Epithelial cell of proximal tubule (primary cell): ENCODE results near the gene TREX2. TPM values are rescaled to one million over a fixed set of nuclear protein-coding genes. Genes with fewer than 3 reads are reported as not detected.

Experiments used
- DNase-seq: peaks from one replicate; pipeline ENCODE4 v3.0.0-alpha.2; 2011; ENCODE audit warnings: low read depth
- H3K4me3 ChIP-seq: 2 replicates; pipeline ENCODE4 v1.5.1; 2011; ENCODE audit warnings: low read depth, mild to moderate bottlenecking, low read length
- CTCF ChIP-seq: conservative IDR thresholded peaks from 2 replicates; pipeline ENCODE4 v1.5.1; 2012; ENCODE audit warnings: low read depth, mild to moderate bottlenecking, low read length
- total RNA-seq: library from RNA; depleted of rRNA; stranded (reverse); fragments of >200 nt; gene quantifications from 2 replicates; pipeline ENCODE4 v1.2.3, GENCODE V29; 2015

TREX2 gene
- total RNA-seq, 1 donor from 2014 or later, result not detected

GRCh38 chrX:153397256-153397960 lies 48.4 kb downstream of the TREX2 start:
- H3K4me3 ChIP-seq, result no peak overlapping the region
- no peak for TF ChIP-seq CTCF
- DNase-seq, result no peak

- DNase-seq, result no peak
- H3K4me3 ChIP-seq, result no peak overlapping the region
- TF ChIP-seq CTCF, result no peak
These were observed 49.3 kb downstream of the TREX2 start for GRCh38 chrX:153396320-153397195.

GRCh38 chrX:153395613-153396319 lies 50.1 kb downstream of the TREX2 start:
- no peak for TF ChIP-seq CTCF
- no peak overlapping the region for H3K4me3 ChIP-seq
- DNase-seq, result no peak

GRCh38 chrX:153394612-153395011 lies 51.2 kb downstream of the TREX2 start:
- DNase-seq, result no peak
- no peak overlapping the region for H3K4me3 ChIP-seq

More at GRCh38 chrX:153394612-153395011, 51.2 kb downstream of the TREX2 start:
- TF ChIP-seq CTCF, result no peak

Other genes starting within 250 kb of the TREX2 start
- not detected in 2 replicates for gene PNMA6F, start 124.3 kb downstream of the TREX2 start, total RNA-seq
- 4.8 and 5.3 TPM in 2 replicates for gene ZNF275, start 111.9 kb downstream of the TREX2 start, total RNA-seq
- gene PNMA6E, start 44.7 kb downstream of the TREX2 start, total RNA-seq, result not detected in 2 replicates
- gene ZFP92, start 34.6 kb downstream of the TREX2 start, total RNA-seq, result 0.06 and 0.14 TPM in 2 replicates
- 24.3 and 57.0 TPM in 2 replicates for gene HAUS7, start 24.5 kb upstream of the TREX2 start, total RNA-seq
- gene BGN, start 48.9 kb upstream of the TREX2 start, total RNA-seq, result 0.69 TPM in 1 of 2 replicates, not detected in the other
- gene ATP2B3, start 71.6 kb upstream of the TREX2 start, total RNA-seq, result not detected in 2 replicates
- 31.4 and 48.3 TPM in 2 replicates for gene CCNQ, start 153.1 kb upstream of the TREX2 start, total RNA-seq
- 3.1 and 5.9 TPM in 2 replicates for gene DUSP9, start 201.1 kb upstream of the TREX2 start, total RNA-seq
- 0.86 TPM in 1 of 2 replicates, not detected in the other for gene PNCK, start 227.8 kb upstream of the TREX2 start, total RNA-seq
- 20.0 and 30.5 TPM in 2 replicates for gene SLC6A8, start 241.9 kb upstream of the TREX2 start, total RNA-seq